Upper lobe of left lung (tissue), 4 donors: Measurements from ENCODE around the gene TLR7.

Experiments
- CTCF ChIP-seq, 6 experiments: fragments of 450-650 bp in 4 of 6; fragments of 200-600 bp in 2 of 6; sonication (generic) in 2 of 6; IDR thresholded peaks; one replicate each; pipeline ENCODE4 v1.5.1; 2016 to 2019; ENCODE audit warnings: antibody characterized with exemption in 6 of 6
- POLR2AphosphoS5 ChIP-seq, 2 donors: sonication (generic); formaldehyde crosslinking; IDR thresholded peaks; one replicate each; pipeline ENCODE4 v1.5.1; 2017; ENCODE audit warnings: antibody characterized with exemption in 2 of 2

DNA sequence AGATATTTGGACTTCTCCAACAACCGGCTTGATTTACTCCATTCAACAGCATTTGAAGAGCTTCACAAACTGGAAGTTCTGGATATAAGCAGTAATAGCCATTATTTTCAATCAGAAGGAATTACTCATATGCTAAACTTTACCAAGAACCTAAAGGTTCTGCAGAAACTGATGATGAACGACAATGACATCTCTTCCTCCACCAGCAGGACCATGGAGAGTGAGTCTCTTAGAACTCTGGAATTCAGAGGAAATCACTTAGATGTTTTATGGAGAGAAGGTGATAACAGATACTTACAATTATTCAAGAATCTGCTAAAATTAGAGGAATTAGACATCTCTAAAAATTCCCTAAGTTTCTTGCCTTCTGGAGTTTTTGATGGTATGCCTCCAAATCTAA lies 20.3 kb downstream of the TLR7 start:
- TF ChIP-seq CTCF (IDR thresholded peaks at IDR 0.05), result no peak
- TF ChIP-seq POLR2AphosphoS5 (IDR thresholded peaks at IDR 0.05), result no peak
